Effector memory CD4-positive, alpha-beta T cell (primary cell): ENCODE results near the gene C9orf50.
"Not testable (repeated sequence)": the region's sequence is repeated elsewhere in the genome, so short reads cannot be mapped to it uniquely, and the experiment has no call there.

ENCODE experiments used
- DNase-seq, 3 donors: peaks; one replicate each; pipeline ENCODE4 v3.0.0-alpha.2; 2020
- H3K27ac ChIP-seq: 2 replicates; pipeline ENCODE4 v1.7.0; 2013; ENCODE audit warnings: mild to moderate bottlenecking, low read length, moderate library complexity; ENCODE audit not compliant: insufficient read depth, poor library complexity, severe bottlenecking
- H3K27me3 ChIP-seq: replicated peaks from 2 replicates; pipeline ENCODE4 v1.7.0; 2013; ENCODE audit warnings: mild to moderate bottlenecking, low read length; ENCODE audit not compliant: insufficient read depth, control insufficient read depth, poor library complexity, severe bottlenecking
- H3K36me3 ChIP-seq: 2 replicates; pipeline ENCODE4 v1.7.0; 2013; ENCODE audit warnings: mild to moderate bottlenecking, low read length, moderate library complexity; ENCODE audit not compliant: control insufficient read depth, insufficient read depth
- H3K4me1 ChIP-seq: 2 replicates; pipeline ENCODE4 v1.7.0; 2013; ENCODE audit warnings: low read length, mild to moderate bottlenecking; ENCODE audit not compliant: control insufficient read depth, insufficient read depth, poor library complexity, severe bottlenecking
- H3K4me3 ChIP-seq: 2 replicates; pipeline ENCODE4 v1.7.0; 2013; ENCODE audit warnings: low read length, low read depth, mild to moderate bottlenecking; ENCODE audit not compliant: insufficient read depth, poor library complexity, severe bottlenecking
- H3K9me3 ChIP-seq: 2 replicates; pipeline ENCODE4 v1.7.0; 2013; ENCODE audit warnings: mild to moderate bottlenecking, low read length, moderate library complexity; ENCODE audit not compliant: control insufficient read depth

Gene C9orf50

DNA sequence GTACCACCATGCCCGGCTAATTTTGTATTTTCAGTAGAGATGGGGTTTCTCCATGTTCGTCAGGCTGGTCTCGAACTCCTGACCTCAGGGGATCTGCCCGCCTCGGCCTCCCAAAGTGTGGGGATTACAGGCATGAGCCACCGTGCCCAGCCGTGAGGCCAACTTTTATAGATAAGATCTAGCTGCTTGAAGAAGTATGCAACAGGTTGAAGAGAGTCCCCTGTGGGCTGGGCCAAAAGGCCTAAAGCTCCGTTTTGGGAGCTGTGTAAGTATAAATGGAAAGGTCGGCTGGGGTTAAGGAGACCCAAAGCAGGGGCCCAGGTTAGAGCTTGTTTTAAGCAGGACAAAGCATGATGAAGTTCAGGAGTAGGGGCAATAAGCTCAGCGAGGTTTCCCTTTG, 28.1 kb downstream of the C9orf50 start:
- H3K9me3 ChIP-seq, H3K27me3 ChIP-seq, H3K27ac ChIP-seq, H3K4me3 ChIP-seq, DNase-seq, H3K36me3 ChIP-seq: not testable (repeated sequence)
- peaks cover 12% of the 10 kb centered on the region for H3K4me1 ChIP-seq

DNA sequence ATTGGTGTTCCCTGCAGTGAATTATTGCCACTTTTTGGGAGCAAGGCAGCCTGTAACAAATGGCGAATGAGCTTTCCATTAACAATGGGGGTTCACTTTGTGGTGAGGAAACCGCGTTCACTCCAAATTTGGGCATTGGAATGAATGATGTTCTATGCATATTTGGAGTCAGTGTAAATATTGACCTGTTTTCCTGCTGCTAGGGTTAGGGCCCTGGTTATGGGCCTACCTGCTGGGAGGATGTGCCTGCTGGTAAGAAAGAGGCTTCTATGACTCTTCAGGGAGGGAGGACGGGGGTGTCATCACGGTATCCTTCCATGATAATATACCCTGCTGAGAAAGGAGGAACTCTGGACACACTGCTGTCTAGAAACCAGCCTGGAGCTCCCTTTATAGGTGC, 29.0 kb downstream of the C9orf50 start:
- no peak overlapping the region for H3K4me3 ChIP-seq
- H3K36me3 ChIP-seq, result no peaks in the 10 kb centered on the region
- H3K9me3 ChIP-seq, result no peaks in the 10 kb centered on the region
- no peak overlapping the region for H3K27ac ChIP-seq
- no peak for DNase-seq
- peaks cover 4% of the 10 kb centered on the region for H3K4me1 ChIP-seq
- H3K27me3 ChIP-seq, result no peaks in the 10 kb centered on the region

DNA sequence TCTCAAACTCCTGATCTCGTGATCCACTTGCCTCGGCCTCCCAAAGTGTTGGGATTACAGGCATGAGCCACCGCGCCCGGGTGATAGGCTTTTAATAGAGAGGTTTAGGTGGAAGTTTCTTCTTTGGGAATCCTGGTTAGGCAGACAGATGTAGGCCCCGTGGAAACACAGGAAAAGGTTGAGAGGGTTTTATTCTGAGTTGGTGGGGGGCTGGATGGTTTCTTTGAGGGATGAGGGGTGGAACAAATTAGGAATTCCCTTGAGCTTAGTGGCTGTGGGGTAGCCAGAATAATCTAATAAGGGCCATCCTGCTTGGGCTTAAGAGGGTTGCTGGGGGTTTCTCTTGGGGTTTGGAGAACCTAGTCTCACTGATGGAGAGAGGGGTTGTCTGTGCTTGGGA, 30.4 kb downstream of the C9orf50 start:
- no peak overlapping the region for H3K27ac ChIP-seq
- no peak overlapping the region for H3K4me3 ChIP-seq
- H3K4me1 ChIP-seq, result no peaks in the 10 kb centered on the region
- no peaks in the 10 kb centered on the region for H3K9me3 ChIP-seq
- DNase-seq, result no peak
- H3K36me3 ChIP-seq, result no peaks in the 10 kb centered on the region
- no peaks in the 10 kb centered on the region for H3K27me3 ChIP-seq

DNA sequence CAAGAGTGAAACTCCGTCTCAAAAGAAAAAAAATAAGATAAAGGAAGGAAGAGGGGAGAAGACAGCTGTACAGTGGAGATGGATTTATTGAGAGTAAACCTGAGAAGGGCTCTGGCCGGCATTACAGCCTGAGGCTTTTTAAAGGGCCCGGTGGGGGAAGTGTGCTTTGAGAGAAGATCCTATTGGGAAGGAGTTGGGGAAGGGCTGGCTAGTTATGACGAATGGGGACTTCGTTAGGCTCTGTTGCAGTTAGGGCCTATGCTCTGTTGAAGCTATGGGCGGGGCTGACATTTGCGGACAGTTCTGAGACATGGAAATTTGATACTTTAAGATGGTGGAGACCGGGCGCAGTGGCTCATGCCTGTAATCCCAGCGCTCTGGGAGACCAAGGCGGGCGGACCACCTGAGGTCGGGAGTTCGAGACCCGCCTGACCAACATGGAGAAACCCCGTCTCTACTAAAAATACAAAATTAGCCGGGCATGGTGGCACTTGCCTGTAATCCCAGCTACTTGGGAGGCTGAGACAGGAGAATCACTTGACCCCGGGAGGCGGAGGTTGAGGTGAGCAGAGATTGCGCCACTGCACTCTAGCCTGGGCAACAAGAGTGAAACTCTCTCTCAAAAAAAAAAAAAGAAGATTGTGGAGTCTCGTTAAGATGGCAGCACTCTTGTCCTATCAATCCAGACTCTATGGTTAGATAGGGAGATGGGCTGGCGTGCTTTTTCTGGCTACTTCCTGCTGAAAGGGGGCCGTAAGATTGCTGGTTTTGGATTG, 33.2 kb downstream of the C9orf50 start:
- Histone ChIP-seq H3K36me3 (no peaks in the 10 kb centered on the region), H3K4me3 (no peak overlapping the region), H3K9me3 (no peaks in the 10 kb centered on the region), H3K27ac (no peak overlapping the region), H3K27me3 (no peaks in the 10 kb centered on the region), H3K4me1 (peaks cover 20% of the 10 kb centered on the region)
- no peak for DNase-seq

DNA sequence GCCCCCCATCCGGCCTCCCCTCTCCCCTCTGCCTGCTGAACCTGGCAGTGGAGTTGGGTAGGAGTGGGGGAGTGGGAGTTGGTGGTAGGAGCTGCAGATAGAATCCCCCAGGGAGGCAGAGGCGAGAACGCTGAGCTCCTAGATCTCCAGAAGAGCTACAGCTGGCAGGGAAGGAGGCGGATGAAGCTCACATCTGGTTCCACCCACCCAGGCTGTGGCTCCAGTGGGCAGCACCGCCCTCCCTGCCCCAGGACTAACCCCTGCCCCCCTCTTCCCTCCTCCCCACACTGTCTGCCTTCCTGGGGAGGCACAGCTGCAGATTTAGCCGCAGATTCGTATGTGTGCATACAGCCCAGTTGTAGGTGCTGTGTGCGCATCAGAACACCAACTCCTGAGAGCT, 34.2 kb downstream of the C9orf50 start:
- DNase-seq, result peak in 1 of 3 donors; percentile 22
- no peaks in the 10 kb centered on the region for H3K27me3 ChIP-seq
- no peaks in the 10 kb centered on the region for H3K9me3 ChIP-seq
- H3K27ac ChIP-seq, result no peak overlapping the region
- H3K36me3 ChIP-seq, result no peaks in the 10 kb centered on the region
- H3K4me3 ChIP-seq, result no peak overlapping the region
- peaks cover 20% of the 10 kb centered on the region for H3K4me1 ChIP-seq

DNA sequence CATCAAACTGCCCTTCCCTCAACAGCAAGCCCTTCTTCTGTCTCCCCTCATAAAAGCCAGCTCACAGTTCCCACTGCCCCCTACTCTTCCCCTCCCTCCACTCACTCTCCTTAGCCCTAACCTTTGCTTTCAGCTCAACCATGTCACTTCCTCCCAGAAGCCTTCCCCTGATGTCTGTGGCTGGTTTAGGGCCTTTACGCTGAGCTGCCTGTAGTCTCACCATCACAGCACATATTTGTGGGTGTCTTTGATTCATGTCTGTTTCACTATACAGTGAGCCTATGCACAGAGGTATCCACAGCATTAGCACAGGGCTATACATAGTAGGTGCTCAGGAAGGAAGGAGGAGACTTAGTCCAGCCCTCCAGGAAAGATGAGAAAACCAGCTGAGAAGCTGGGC, 34.7 kb downstream of the C9orf50 start:
- H3K36me3 ChIP-seq, result no peaks in the 10 kb centered on the region
- H3K9me3 ChIP-seq, result no peaks in the 10 kb centered on the region
- H3K4me3 ChIP-seq, result no peak overlapping the region
- H3K27ac ChIP-seq, result no peak overlapping the region
- peaks cover 20% of the 10 kb centered on the region for H3K4me1 ChIP-seq
- no peak for DNase-seq
- no peaks in the 10 kb centered on the region for H3K27me3 ChIP-seq

DNA sequence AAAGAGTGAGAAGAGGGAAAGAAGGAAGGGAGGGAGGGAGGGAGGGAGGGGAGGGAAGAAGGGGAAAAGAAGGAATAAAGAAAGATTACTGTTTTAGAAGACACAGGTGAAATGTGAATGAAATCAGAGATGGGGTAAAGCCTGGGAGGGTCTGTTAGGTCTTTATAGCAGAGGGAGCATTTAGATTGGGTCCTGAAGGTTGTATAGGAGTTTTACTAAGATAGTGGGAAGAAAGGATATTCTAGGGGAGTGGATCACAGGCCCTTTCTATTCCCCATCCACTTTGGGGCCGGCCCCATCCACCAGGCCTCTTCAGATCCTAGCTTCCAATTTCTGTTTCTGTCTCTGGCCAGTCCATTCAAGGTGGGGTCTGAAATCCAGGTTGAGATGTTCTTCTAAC, 35.5 kb downstream of the C9orf50 start:
- Histone ChIP-seq H3K27ac (no peak overlapping the region), H3K4me3 (no peak overlapping the region), H3K4me1 (peaks cover 25% of the 10 kb centered on the region), H3K27me3 (no peaks in the 10 kb centered on the region), H3K36me3 (no peaks in the 10 kb centered on the region), H3K9me3 (no peaks in the 10 kb centered on the region)
- no peak for DNase-seq

DNA sequence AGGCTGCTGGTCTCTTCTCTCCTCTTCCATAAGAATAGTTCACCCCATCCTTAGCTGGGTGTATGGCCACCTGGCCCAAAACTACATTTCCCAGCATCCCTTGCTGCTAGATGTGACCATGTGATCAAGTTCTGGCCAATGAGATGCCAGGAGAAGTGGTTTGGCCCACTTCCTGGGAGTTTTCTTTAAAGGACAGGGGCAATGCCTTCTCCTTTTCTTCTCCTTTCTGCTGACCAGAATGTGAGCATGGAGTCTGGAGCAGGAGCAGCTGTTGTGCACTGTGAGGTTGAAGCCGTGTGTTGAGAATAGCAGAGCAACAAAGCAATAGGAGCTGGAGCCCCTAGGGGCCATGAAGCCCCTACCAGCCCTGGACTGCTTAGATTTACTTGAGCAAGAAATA, 36.8 kb downstream of the C9orf50 start:
- Histone ChIP-seq H3K4me1 (peaks cover 34% of the 10 kb centered on the region), H3K36me3 (no peaks in the 10 kb centered on the region), H3K4me3 (no peak overlapping the region), H3K27me3 (no peaks in the 10 kb centered on the region), H3K27ac (no peak overlapping the region), H3K9me3 (no peaks in the 10 kb centered on the region)
- DNase-seq, result peak; percentile 30 to 63 (median 32)

DNA sequence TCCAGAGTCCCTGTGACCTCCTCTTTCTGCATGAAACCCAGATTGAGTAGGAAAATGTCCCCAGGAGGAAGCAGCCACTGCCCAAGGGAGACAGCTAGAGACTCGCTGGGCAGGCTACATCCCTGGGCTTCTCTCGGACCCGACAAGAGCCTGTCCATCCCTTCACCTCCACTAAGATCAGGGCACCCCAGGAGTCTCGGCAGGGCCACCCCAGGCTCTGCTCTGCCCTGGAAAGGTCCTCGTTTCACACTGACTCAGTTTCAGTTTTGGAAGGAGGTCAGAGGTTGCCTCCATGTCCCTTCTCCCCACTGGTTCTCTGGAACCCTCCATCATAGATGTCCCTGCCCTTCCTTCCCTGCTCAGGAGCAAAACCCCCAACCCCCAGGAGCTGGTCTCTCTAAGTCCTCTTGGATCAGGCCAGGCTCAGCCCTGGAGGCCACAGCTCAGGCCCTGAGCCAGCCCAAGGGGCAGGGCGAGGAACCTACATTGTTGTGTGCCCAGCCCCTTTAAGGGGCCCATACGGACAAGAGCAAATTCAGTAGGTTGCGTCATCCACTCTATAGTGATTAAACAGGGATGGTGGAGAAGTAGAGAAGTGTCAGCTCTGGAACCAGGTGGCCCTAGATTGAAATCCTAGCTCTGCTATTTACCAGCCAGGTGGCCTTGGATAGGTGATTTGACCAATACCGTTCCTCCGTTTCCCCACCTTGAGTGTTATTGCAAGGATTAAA, 37.4 kb downstream of the C9orf50 start:
- no peaks in the 10 kb centered on the region for H3K36me3 ChIP-seq
- H3K4me1 ChIP-seq, result peaks cover 34% of the 10 kb centered on the region
- H3K4me3 ChIP-seq, result no peak overlapping the region
- no peaks in the 10 kb centered on the region for H3K9me3 ChIP-seq
- H3K27me3 ChIP-seq, result no peaks in the 10 kb centered on the region
- H3K27ac ChIP-seq, result no peak overlapping the region
- DNase-seq, result no peak

DNA sequence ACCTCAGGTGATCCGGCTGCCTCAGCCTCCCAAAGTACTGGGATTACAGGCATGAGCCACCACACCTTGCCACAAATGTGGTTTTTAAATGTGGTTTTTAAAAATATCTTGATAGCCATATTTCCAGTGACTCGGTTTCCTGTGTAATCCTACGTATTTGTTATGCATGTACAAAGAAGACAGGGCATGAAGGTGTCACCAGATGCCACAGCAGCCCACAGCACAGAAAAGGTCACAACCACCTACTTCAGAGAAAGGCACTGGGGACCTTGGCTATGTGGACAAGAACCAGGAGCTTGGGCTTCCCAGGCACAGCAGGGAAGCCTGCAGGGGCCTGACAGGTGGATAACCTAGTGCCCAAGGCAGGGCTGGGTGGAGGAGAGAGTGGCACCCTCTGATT, 38.0 kb downstream of the C9orf50 start:
- H3K4me1 ChIP-seq, result peaks cover 34% of the 10 kb centered on the region

More for the DNA sequence above, 38.0 kb downstream of the C9orf50 start:
- DNase-seq, result no peak
- no peaks in the 10 kb centered on the region for H3K9me3 ChIP-seq
- H3K27ac ChIP-seq, result no peak overlapping the region
- no peaks in the 10 kb centered on the region for H3K36me3 ChIP-seq
- no peak overlapping the region for H3K4me3 ChIP-seq
- no peaks in the 10 kb centered on the region for H3K27me3 ChIP-seq
